HG02588 (cell line): ENCODE data around the gene TECR.
"Not testable (repeated sequence)": the region's sequence is repeated elsewhere in the genome, so short reads cannot be mapped to it uniquely, and the experiment has no call there.

Source experiments
- ATAC-seq: cut with Tn5 transposase; IDR thresholded peaks from one replicate; pipeline ENCODE4 v1.9.1; 2021; ENCODE audit warnings: mild to moderate bottlenecking, moderate library complexity; ENCODE audit not compliant: unreplicated experiment

TECR gene

GRCh38 chr19:14529254-14530004 is at the start of gene TECR:
Gene TECR (plus strand): TSS chr19:14529594. CDS start chr19:14529697, 103 bp downstream.
- peak; percentile 94 for ATAC-seq

- no peak for ATAC-seq
These were observed 49.3 kb upstream of the TECR start for GRCh38 chr19:14479975-14480699.

GRCh38 chr19:14480700-14481079 is 48.7 kb upstream of the TECR start:
- ATAC-seq = no peak

GRCh38 chr19:14482172-14482941 is 47.0 kb upstream of the TECR start:
- ATAC-seq = no peak

- ATAC-seq = no peak
These were observed 41.8 kb upstream of the TECR start for GRCh38 chr19:14487370-14488125.

- ATAC-seq = no peak
These were observed 36.5 kb upstream of the TECR start for GRCh38 chr19:14492756-14493337.

GRCh38 chr19:14494411-14494810 is 35.0 kb upstream of the TECR start:
- no peak for ATAC-seq

GRCh38 chr19:14494910-14495671 is 34.3 kb upstream of the TECR start:
- no peak for ATAC-seq

- no peak for ATAC-seq
These were observed 33.7 kb upstream of the TECR start for GRCh38 chr19:14495672-14496028.

- ATAC-seq = peak; percentile 77
These were observed 33.2 kb upstream of the TECR start, which contains the start of gene GIPC1 for GRCh38 chr19:14496029-14496833. Gene GIPC1 (minus strand): TSS chr19:14496127. CDS start chr19:14482976, 13,151 bp downstream.

- ATAC-seq = no peak
These were observed 32.6 kb upstream of the TECR start for GRCh38 chr19:14496834-14497227.

GRCh38 chr19:14497228-14497921 is 32.0 kb upstream of the TECR start:
- no peak for ATAC-seq

- no peak for ATAC-seq
These were observed 26.9 kb upstream of the TECR start for GRCh38 chr19:14502334-14503092.

- no peak for ATAC-seq
These were observed 26.1 kb upstream of the TECR start for GRCh38 chr19:14503285-14503684.

GRCh38 chr19:14504575-14504974 is 24.8 kb upstream of the TECR start:
- not testable (repeated sequence) for ATAC-seq

GRCh38 chr19:14505488-14506239 is 23.7 kb upstream of the TECR start:
- ATAC-seq = no peak
